ENCODE data around the gene PXDN.
A peak's percentile ranks its signal among the peaks of the same experiment; 100 is the strongest.

- TF ChIP-seq CTCF (conservative IDR thresholded peaks at IDR 0.05; ENCODE audit: low read depth, low read length) (peak; percentile 95), RAD21 (IDR thresholded peaks at IDR 0.05; ENCODE audit: low read length) (peak; percentile 88), MAFK (IDR thresholded peaks at IDR 0.05; ENCODE audit: low read depth, low read length) (no peak), POLR2A (IDR thresholded peaks at IDR 0.05; ENCODE audit: low read depth, low read length) (no peak), MAZ (IDR thresholded peaks at IDR 0.05; ENCODE audit: borderline replicate concordance, low read depth, low read length) (peak; percentile 48; the same call in 1 of the 2 replicates), RFX5 (IDR thresholded peaks at IDR 0.05; ENCODE audit: low read depth, low read length) (no peak), USF2 (IDR thresholded peaks at IDR 0.05; ENCODE audit: low read depth, low read length) (no peak), RCOR1 (IDR thresholded peaks at IDR 0.05; ENCODE audit: insufficient replicate concordance, low read length) (no peak), MXI1 (IDR thresholded peaks at IDR 0.05; ENCODE audit: borderline replicate concordance, low read depth, low read length) (no peak), CEBPB (IDR thresholded peaks at IDR 0.05; ENCODE audit: low read depth, low read length) (no peak), SMC3 (IDR thresholded peaks at IDR 0.05; ENCODE audit: low read depth, low read length) (peak; percentile 70)
Observed at GRCh38 chr2:1750933-1751766, 6.8 kb upstream of the PXDN start.
